Measurements from ENCODE around the gene AR. TPM values are rescaled to one million over a fixed set of nuclear protein-coding genes. Genes with fewer than 3 reads are reported as not detected.

The AR gene
- total and polyA plus RNA-seq, 12 donors: 1.7 to 35.2 (median 26.4) TPM

- Histone ChIP-seq H3K4me3 (no peak overlapping the region), H3K36me3 (no peaks in the 10 kb centered on the region), H3K4me1 (no peaks in the 10 kb centered on the region), H3K27me3 (peaks cover 0 to 6% (median 0%) of the 10 kb centered on the region in 7 donors), H3K9me3 (no peaks in the 10 kb centered on the region), H3K27ac (no peak overlapping the region)
- intact Hi-C loops (cut with DNase I): no loop called here
- TF ChIP-seq CTCF (IDR thresholded peaks at IDR 0.05): no peak
- DNase-seq: no peak
- ATAC-seq: no peak
- 100% methylated on average over 1 of the region's 1 CpG for WGBS, 2 donors
Observed at GRCh38 chrX:67759018-67759417, 215.2 kb downstream of the AR start.

GRCh38 chrX:67777148-67777547 lies 233.3 kb downstream of the AR start:
- peaks cover 0 to 16% (median 0%) of the 10 kb centered on the region in 11 donors for H3K9me3 ChIP-seq
- intact Hi-C loops (cut with DNase I): loop anchor here in 1 of 10 donors (5.0 kb wide), 1 partner anchor 50 kb away; no protein-coding TSS in a partner anchor
- no peak for ATAC-seq
- no peaks in the 10 kb centered on the region for H3K36me3 ChIP-seq
- no peak overlapping the region for H3K27ac ChIP-seq
- no peak for DNase-seq
- no peaks in the 10 kb centered on the region for H3K27me3 ChIP-seq
- H3K4me3 ChIP-seq: no peak overlapping the region
- H3K4me1 ChIP-seq: peaks cover 2 to 34% (median 21%) of the 10 kb centered on the region in 9 donors
- no peak for TF ChIP-seq CTCF (IDR thresholded peaks at IDR 0.05)

GRCh38 chrX:67779099-67779498 lies 235.3 kb downstream of the AR start:
- peaks cover 0 to 1% (median 0%) of the 10 kb centered on the region in 11 donors for H3K9me3 ChIP-seq
- H3K4me1 ChIP-seq: peaks cover 2 to 34% (median 21%) of the 10 kb centered on the region in 9 donors
- no peak for DNase-seq
- no peak for ATAC-seq
- intact Hi-C loops (cut with DNase I): loop anchor here in 1 of 10 donors (5.0 kb wide), 1 partner anchor 52 kb away; no protein-coding TSS in a partner anchor
- WGBS, 2 donors: 71 to 73% methylated on average over 3 of the region's 3 CpGs
- peak overlapping the region in 6 of 10 donors; percentile 5 to 87 (median 84) for H3K27ac ChIP-seq
- no peaks in the 10 kb centered on the region for H3K36me3 ChIP-seq
- H3K27me3 ChIP-seq: no peaks in the 10 kb centered on the region
- H3K4me3 ChIP-seq: no peak overlapping the region
- no peak for TF ChIP-seq CTCF (IDR thresholded peaks at IDR 0.05)
